ENCODE data around the gene RGS3.

RGS3 gene

DNA sequence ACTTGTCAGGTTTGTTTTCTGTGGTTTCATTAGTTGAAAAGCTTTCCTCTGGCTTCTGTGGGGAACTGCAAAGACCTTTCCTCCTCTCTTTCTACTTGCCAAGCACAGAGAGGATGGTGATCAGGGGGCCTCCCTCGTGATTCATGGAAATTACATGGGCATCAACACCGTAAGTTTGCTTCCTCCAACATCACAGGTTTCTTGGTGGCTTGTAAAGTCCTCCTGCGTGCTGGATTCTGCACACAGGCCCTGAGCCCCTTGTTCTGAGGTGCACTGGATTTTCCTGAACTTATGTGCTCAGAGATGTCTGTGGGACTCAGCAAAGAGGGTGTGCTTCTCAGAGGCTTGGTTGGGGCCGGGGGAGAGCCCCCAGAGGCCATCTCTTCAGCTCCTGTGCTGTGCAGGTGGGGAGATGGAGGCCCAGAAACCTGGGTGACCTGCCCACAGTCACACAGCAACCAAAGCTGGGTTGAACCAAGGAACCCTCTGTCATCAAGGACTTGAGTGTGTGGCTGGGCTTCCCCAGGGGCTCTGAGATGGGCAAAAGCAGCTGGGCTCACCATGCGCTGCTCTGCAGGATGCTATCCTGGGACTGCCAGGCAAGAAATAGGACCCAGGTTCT is 36.5 kb downstream of the RGS3 start:
- no peak for TF ChIP-seq ZFP3 (CRISPR knock-in tag; IDR thresholded peaks at IDR 0.05)
- TF ChIP-seq, protein P1, sequence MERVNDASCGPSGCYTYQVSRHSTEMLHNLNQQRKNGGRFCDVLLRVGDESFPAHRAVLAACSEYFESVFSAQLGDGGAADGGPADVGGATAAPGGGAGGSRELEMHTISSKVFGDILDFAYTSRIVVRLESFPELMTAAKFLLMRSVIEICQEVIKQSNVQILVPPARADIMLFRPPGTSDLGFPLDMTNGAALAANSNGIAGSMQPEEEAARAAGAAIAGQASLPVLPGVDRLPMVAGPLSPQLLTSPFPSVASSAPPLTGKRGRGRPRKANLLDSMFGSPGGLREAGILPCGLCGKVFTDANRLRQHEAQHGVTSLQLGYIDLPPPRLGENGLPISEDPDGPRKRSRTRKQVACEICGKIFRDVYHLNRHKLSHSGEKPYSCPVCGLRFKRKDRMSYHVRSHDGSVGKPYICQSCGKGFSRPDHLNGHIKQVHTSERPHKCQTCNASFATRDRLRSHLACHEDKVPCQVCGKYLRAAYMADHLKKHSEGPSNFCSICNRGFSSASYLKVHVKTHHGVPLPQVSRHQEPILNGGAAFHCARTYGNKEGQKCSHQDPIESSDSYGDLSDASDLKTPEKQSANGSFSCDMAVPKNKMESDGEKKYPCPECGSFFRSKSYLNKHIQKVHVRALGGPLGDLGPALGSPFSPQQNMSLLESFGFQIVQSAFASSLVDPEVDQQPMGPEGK (CRISPR knock-in tag; IDR thresholded peaks at IDR 0.05; ENCODE audit: borderline replicate concordance), result no peak
- TF ChIP-seq ZC3H10 (CRISPR knock-in tag; IDR thresholded peaks at IDR 0.05), result no peak
- TF ChIP-seq GLIS3 (CRISPR knock-in tag; IDR thresholded peaks at IDR 0.05), result no peak
- no peak for ATAC-seq

DNA sequence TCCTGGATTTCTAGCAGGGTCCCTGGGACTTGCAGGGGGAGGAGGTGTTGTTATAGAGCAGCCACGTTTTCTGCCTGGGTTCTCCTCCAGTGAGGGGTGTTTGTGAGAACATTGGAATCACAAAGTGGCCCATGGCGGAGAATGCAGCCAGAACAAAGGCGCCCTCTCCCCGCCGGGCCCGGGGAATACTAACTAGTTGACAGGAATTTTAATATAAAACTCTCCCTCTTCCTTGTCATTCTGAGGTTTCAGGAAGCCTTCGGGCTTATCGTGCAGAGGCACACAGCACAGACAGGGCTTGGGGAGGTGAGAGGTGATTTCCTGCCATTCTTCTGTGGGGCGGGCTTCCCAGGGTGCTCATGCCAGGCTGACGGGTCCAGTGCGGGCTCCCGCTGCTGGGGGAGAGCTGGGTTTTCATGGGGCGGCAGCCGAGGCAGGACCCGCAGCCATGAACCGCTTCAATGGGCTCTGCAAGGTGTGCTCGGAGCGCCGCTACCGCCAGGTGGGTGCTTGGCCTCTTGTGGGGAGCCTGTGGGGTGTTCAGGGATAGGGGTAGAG is 37.7 kb downstream of the RGS3 start:
- TF ChIP-seq, protein P2, sequence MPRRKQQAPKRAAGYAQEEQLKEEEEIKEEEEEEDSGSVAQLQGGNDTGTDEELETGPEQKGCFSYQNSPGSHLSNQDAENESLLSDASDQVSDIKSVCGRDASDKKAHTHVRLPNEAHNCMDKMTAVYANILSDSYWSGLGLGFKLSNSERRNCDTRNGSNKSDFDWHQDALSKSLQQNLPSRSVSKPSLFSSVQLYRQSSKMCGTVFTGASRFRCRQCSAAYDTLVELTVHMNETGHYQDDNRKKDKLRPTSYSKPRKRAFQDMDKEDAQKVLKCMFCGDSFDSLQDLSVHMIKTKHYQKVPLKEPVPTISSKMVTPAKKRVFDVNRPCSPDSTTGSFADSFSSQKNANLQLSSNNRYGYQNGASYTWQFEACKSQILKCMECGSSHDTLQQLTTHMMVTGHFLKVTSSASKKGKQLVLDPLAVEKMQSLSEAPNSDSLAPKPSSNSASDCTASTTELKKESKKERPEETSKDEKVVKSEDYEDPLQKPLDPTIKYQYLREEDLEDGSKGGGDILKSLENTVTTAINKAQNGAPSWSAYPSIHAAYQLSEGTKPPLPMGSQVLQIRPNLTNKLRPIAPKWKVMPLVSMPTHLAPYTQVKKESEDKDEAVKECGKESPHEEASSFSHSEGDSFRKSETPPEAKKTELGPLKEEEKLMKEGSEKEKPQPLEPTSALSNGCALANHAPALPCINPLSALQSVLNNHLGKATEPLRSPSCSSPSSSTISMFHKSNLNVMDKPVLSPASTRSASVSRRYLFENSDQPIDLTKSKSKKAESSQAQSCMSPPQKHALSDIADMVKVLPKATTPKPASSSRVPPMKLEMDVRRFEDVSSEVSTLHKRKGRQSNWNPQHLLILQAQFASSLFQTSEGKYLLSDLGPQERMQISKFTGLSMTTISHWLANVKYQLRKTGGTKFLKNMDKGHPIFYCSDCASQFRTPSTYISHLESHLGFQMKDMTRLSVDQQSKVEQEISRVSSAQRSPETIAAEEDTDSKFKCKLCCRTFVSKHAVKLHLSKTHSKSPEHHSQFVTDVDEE (CRISPR knock-in tag; IDR thresholded peaks at IDR 0.05), result no peak
- TF ChIP-seq TCF4 (CRISPR knock-in tag; IDR thresholded peaks at IDR 0.05; ENCODE audit: borderline replicate concordance) (no peak), ISL1 (CRISPR knock-in tag; IDR thresholded peaks at IDR 0.05) (no peak), ZNF8 (CRISPR knock-in tag; IDR thresholded peaks at IDR 0.05) (no peak), ZNF565 (CRISPR knock-in tag; conservative IDR thresholded peaks at IDR 0.05; ENCODE audit: low read depth) (no peak), ZC3H10 (CRISPR knock-in tag; IDR thresholded peaks at IDR 0.05) (no peak), ZFP30 (CRISPR knock-in tag; IDR thresholded peaks at IDR 0.05) (no peak), OSR1 (CRISPR knock-in tag; IDR thresholded peaks at IDR 0.05) (no peak), SNAI2 (CRISPR knock-in tag; IDR thresholded peaks at IDR 0.05) (no peak), ZNF70 (CRISPR knock-in tag; IDR thresholded peaks at IDR 0.05) (no peak), PPARA (CRISPR knock-in tag; IDR thresholded peaks at IDR 0.05; ENCODE audit: borderline replicate concordance) (no peak), ESRRG (CRISPR knock-in tag; IDR thresholded peaks at IDR 0.05) (no peak), TOX (CRISPR knock-in tag; IDR thresholded peaks at IDR 0.05; ENCODE audit: borderline replicate concordance) (no peak), ARNTL (CRISPR knock-in tag; IDR thresholded peaks at IDR 0.05; ENCODE audit: borderline replicate concordance, low read depth) (no peak), BACH2 (CRISPR knock-in tag; IDR thresholded peaks at IDR 0.05; ENCODE audit: borderline replicate concordance) (no peak), CSDC2 (CRISPR knock-in tag; IDR thresholded peaks at IDR 0.05) (no peak), RARB (CRISPR knock-in tag; IDR thresholded peaks at IDR 0.05) (no peak)
- TF ChIP-seq, protein P3, sequence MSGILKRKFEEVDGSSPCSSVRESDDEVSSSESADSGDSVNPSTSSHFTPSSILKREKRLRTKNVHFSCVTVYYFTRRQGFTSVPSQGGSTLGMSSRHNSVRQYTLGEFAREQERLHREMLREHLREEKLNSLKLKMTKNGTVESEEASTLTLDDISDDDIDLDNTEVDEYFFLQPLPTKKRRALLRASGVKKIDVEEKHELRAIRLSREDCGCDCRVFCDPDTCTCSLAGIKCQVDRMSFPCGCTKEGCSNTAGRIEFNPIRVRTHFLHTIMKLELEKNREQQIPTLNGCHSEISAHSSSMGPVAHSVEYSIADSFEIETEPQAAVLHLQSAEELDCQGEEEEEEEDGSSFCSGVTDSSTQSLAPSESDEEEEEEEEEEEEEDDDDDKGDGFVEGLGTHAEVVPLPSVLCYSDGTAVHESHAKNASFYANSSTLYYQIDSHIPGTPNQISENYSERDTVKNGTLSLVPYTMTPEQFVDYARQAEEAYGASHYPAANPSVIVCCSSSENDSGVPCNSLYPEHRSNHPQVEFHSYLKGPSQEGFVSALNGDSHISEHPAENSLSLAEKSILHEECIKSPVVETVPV (CRISPR knock-in tag; IDR thresholded peaks at IDR 0.05), result no peak
- TF ChIP-seq, protein P4, sequence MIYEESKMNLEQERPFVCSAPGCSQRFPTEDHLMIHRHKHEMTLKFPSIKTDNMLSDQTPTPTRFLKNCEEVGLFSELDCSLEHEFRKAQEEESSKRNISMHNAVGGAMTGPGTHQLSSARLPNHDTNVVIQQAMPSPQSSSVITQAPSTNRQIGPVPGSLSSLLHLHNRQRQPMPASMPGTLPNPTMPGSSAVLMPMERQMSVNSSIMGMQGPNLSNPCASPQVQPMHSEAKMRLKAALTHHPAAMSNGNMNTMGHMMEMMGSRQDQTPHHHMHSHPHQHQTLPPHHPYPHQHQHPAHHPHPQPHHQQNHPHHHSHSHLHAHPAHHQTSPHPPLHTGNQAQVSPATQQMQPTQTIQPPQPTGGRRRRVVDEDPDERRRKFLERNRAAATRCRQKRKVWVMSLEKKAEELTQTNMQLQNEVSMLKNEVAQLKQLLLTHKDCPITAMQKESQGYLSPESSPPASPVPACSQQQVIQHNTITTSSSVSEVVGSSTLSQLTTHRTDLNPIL (CRISPR knock-in tag; IDR thresholded peaks at IDR 0.05; ENCODE audit: low read depth), result no peak
- ATAC-seq, result no peak

DNA sequence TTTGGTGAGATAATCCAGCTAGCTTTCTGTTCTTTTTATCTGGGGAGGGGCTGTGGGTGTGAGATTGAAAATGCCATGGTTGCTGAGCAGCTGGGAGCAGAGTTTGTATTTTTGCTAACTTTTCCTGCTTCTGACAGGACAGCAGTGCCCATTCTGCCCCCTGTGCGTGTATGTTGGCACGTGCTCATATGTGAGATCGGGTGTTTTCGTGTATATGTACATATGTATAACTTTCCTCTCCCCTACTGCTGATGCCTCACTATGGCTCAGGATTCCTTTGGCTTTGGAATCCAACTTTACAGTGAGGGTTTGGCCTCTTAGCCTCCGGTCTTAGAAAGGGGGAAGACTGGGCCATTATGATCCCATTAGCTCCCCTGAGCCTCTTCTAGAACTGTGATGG is 38.3 kb downstream of the RGS3 start:
- no peak for ATAC-seq
- TF ChIP-seq ISL1 (CRISPR knock-in tag; IDR thresholded peaks at IDR 0.05) (no peak), ARNTL (CRISPR knock-in tag; IDR thresholded peaks at IDR 0.05; ENCODE audit: borderline replicate concordance, low read depth) (no peak), BACH2 (CRISPR knock-in tag; IDR thresholded peaks at IDR 0.05; ENCODE audit: borderline replicate concordance) (no peak), ZC3H10 (CRISPR knock-in tag; IDR thresholded peaks at IDR 0.05) (no peak), PPARA (CRISPR knock-in tag; IDR thresholded peaks at IDR 0.05; ENCODE audit: borderline replicate concordance) (no peak), ZNF70 (CRISPR knock-in tag; IDR thresholded peaks at IDR 0.05) (no peak), RARB (CRISPR knock-in tag; IDR thresholded peaks at IDR 0.05) (no peak), TOX (CRISPR knock-in tag; IDR thresholded peaks at IDR 0.05; ENCODE audit: borderline replicate concordance) (no peak)
- TF ChIP-seq, protein P5, sequence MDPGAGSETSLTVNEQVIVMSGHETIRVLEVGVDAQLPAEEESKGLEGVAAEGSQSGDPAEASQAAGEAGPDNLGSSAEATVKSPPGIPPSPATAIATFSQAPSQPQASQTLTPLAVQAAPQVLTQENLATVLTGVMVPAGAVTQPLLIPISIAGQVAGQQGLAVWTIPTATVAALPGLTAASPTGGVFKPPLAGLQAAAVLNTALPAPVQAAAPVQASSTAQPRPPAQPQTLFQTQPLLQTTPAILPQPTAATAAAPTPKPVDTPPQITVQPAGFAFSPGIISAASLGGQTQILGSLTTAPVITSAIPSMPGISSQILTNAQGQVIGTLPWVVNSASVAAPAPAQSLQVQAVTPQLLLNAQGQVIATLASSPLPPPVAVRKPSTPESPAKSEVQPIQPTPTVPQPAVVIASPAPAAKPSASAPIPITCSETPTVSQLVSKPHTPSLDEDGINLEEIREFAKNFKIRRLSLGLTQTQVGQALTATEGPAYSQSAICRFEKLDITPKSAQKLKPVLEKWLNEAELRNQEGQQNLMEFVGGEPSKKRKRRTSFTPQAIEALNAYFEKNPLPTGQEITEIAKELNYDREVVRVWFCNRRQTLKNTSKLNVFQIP (CRISPR knock-in tag; IDR thresholded peaks at IDR 0.05; ENCODE audit: borderline replicate concordance, low read depth), result no peak
- TF ChIP-seq, protein P1 (CRISPR knock-in tag; IDR thresholded peaks at IDR 0.05; ENCODE audit: borderline replicate concordance), result no peak
- TF ChIP-seq, protein P4 (CRISPR knock-in tag; IDR thresholded peaks at IDR 0.05; ENCODE audit: low read depth), result no peak
- TF ChIP-seq, protein P3 (CRISPR knock-in tag; IDR thresholded peaks at IDR 0.05), result no peak
